Fibroblast of skin of right biceps (primary cell): ENCODE measurements around the gene GPR157.
A peak's percentile ranks its signal among the peaks of the same experiment; 100 is the strongest.

ENCODE experiments used
- DNase-seq: peaks from one replicate; pipeline ENCODE4 v3.0.0-alpha.2; 2013

Gene GPR157

GRCh38 chr1:9086045-9086444 lies 42.9 kb downstream of the GPR157 start:
- no peak for DNase-seq

GRCh38 chr1:9085306-9085940 lies 43.5 kb downstream of the GPR157 start:
- peak; percentile 24 for DNase-seq

- peak; percentile 42 for DNase-seq
Observed at GRCh38 chr1:9084906-9085305, 44.0 kb downstream of the GPR157 start.

DNA sequence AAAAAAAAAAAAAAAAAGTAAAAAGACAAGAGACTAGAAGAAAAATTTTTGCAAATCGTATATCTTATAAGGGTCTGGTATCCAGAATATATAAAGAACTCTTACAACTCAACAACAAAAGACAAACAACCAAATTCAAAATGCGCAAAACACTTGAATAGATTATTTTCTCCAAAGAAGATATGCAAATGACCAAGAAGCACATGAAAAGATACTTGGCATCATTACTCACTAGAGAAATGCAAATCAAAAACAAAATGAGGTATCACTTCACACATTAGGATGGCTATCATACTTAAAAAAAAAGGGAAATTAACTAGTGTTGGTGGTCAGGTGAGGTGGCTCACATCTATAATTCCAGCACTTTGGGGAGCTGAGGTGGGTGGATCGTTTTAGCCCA lies 47.4 kb downstream of the GPR157 start:
- DNase-seq, result no peak

GRCh38 chr1:9080705-9081291 lies 48.1 kb downstream of the GPR157 start:
- DNase-seq, result peak; percentile 14

- DNase-seq, result no peak
Observed at GRCh38 chr1:9079988-9080704, 48.8 kb downstream of the GPR157 start.

DNA sequence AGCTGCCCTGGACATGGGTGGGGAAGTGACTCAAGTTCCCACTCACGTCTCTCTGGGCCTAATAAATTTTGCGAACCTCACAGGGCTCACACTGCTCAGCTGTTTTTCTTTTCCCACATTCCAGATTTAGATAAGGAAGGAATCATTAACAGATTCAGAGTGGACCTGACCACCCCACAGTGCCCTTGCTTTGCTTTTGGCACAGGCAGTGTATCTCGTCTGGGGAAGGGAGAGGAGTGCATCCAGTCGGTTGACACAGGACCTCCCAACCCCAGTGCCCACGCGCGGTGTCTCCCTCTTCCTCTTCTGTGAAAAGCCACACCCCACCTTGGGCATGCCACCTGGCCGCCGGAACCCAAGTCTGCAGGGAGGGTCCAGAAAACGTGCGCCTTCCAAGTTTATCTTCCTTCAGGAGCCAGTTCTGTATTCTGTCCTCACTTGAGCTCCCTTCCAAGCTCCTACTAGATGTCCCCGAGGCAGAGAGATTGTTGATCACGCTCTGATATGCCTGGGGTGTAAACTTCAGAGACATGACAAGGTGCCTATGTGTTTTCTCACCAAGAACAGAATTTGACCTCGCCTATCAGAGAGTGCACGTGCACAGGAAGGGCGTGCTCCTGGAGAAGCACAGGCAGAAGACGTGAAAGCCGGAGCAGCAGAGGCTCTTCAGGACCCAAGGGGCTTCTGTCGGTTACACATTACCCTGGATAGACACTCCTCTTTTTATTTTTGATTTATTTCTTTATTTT lies 50.0 kb downstream of the GPR157 start:
- no peak for DNase-seq

DNA sequence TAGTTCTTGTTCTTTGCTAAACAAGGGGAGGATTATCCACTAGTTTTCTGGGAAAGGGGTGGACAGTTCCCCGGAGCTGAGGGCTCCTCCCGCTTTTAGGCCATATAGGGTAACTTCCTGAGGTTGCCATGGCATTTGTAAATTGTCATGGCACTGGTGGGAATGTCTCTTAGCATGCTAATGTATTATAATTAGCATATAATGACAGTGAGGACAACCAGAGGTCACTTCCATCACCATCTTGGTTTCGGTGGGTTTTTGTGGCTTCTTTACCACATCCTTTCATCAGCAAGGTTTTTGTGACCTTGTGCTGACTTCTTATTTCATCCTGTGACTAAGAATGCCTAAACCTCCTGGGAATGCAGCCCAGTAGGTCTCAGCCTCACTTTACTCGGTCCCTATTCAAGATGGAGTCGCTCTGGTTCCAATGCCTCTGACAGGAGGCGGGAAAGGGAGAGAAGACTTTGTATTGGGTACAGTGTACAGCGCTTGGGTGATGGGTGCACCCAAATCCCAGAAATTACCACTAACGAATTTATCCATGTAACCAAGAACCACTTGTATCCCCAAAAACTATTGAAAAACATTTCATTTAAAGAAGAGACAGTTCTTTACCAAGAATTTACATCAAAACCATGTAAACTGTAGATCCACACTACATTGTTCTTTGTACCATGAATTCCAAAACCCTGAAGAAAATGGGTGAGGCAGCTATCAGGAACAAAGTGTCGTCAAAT lies 50.7 kb downstream of the GPR157 start:
- peak; percentile 85 for DNase-seq

GRCh38 chr1:9075022-9075421 lies 53.9 kb downstream of the GPR157 start:
- DNase-seq, result no peak

GRCh38 chr1:9073143-9073542 lies 55.8 kb downstream of the GPR157 start:
- no peak for DNase-seq

GRCh38 chr1:9071554-9072235 lies 57.2 kb downstream of the GPR157 start:
- no peak for DNase-seq

DNA sequence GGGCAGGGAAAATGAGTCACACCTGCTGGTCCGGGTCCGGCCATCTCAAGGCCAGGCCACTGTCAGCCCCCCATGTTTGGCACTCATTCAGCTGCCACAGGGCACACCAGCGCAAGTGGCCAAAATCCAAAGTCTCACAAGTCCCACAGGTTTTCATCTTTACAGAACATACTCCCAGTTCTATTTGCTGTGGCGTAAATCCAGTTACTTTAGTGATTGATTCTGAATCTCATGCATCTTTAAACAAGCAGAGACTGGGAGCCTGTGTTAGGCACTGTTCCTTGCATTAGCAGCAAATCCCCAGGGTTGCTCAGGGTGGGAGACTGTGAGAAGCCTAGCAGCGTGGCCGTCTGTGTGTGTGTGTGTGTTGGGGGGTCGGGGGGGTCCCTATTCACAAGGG lies 58.4 kb downstream of the GPR157 start:
- DNase-seq, result no peak

- DNase-seq, result no peak
Observed at GRCh38 chr1:9069326-9070100, 59.4 kb downstream of the GPR157 start, which contains the start of gene SLC2A5. SLC2A5 (minus strand) TSS chr1:9069635; CDS start chr1:9069536, 99 bp downstream.

GRCh38 chr1:9068981-9069325 lies 59.9 kb downstream of the GPR157 start:
- DNase-seq, result no peak

GRCh38 chr1:9066945-9067807 lies 61.7 kb downstream of the GPR157 start:
- peak; percentile 91 for DNase-seq

DNA sequence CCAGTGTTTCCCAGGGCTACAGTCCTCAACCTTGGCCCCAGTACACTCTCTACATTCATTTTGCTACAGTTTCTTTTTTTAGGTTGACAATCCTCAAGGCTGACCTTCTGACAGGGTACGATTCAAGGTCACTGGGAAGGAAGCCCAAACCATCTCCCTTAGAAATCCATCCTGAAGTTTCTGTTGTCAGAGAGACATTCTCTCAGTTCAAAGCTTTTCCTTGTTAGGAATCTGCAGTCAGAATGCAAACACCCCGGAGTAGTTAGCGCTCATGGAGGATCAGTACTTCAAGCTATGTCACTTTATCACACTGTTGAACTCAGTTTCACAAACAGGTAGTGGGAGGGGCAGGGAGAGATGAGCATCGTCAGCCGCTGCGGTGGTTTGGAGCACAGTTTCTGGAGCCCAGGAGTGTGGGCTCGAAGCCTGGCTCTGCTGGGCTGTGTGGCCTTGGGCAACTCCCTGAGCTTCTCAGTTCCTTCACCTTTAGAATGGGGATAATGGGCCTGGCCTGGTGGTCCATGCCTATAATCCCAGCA lies 63.6 kb downstream of the GPR157 start:
- no peak for DNase-seq

DNA sequence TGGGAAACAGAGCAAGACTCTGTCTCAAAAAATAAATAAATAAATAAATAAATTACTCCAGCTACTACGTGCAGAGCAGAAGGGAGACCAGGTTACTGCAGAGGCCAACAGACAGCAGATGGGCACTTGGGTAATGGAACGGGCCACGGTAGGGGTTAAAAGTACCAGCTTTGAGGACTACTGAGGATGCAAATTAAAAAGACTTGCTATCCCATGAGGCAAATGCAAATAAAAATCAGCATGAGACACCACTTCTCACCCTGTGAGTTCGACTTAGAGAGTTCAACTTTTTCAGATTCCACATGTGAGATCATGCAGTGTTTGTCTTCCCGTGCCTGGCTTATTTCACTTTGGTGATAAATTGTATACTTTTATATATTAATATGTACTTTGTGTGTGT lies 66.1 kb downstream of the GPR157 start:
- no peak for DNase-seq

GRCh38 chr1:9062021-9062471 lies 66.9 kb downstream of the GPR157 start:
- peak; percentile 31 for DNase-seq

- no peak for DNase-seq
Observed at GRCh38 chr1:9061252-9061960, 67.5 kb downstream of the GPR157 start.
